ENCODE data around the gene MAPK1IP1L.
A peak's percentile ranks its signal among the peaks of the same experiment; 100 is the strongest.

DNA sequence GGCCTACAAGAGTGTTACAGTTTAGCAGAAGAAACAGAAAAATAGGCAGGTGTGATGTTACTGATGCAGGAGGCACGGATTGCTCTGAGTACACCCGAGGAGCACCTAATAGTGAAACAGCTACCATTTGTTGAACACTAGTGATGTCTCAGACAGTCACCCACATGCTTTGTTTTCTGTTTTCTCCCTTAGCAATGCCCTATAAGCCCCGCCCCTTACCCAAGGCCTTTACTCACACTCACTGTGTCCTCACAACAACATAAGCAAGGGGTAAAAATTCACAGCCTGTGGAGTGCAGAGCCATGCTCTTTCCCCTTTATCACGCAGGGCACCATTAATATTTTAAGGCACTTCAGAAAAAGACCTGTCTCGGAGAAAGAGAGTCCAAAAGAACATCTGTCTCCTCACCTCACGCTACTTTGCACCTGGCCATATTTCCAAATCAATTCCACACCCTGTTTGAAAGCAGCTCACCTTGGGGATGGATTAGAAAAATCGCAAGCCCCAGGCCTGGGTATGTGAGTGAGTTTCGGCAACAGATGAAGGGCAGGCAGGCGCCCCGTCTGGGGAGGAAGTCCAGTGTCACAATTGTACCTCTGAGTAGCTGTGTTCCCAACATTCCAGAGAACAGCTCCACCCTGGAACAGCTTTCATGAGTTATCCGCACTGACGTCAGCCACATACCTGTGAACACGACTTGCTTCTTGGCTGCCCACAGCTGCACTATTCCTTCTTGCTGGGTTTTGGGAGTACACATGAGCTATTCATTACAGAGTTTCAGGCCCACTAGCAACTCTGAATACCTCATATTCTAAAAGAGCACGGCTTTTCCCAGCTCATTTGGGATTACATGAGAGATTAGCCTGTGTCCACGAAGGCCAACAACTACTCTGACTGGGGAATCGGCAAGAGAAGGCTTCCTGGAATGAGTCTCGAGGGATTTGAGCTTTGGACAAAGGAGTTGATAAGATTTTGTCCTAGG is 26.0 kb downstream of the MAPK1IP1L start:
- TF ChIP-seq POLR2AphosphoS5 (IDR thresholded peaks at IDR 0.05) (peak in 2 of 3 donors; percentile 52 to 65), POLR2A (IDR thresholded peaks at IDR 0.05) (no peak)
- TF ChIP-seq, protein P1, sequence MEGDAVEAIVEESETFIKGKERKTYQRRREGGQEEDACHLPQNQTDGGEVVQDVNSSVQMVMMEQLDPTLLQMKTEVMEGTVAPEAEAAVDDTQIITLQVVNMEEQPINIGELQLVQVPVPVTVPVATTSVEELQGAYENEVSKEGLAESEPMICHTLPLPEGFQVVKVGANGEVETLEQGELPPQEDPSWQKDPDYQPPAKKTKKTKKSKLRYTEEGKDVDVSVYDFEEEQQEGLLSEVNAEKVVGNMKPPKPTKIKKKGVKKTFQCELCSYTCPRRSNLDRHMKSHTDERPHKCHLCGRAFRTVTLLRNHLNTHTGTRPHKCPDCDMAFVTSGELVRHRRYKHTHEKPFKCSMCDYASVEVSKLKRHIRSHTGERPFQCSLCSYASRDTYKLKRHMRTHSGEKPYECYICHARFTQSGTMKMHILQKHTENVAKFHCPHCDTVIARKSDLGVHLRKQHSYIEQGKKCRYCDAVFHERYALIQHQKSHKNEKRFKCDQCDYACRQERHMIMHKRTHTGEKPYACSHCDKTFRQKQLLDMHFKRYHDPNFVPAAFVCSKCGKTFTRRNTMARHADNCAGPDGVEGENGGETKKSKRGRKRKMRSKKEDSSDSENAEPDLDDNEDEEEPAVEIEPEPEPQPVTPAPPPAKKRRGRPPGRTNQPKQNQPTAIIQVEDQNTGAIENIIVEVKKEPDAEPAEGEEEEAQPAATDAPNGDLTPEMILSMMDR (IDR thresholded peaks at IDR 0.05): no peak

Measured in stomach (tissue), 4 donors.